IPS DF 4.7 (cell line): ENCODE measurements around the gene TSPAN32.

Experiments used
- DNase-seq: peaks from one replicate; pipeline ENCODE4 v3.0.0-alpha.2; 2013; ENCODE audit warnings: low spot score; ENCODE audit errors: extremely low read depth

TSPAN32 gene

GRCh38 chr11:2301631-2302305 is at the start of gene TSPAN32, which contains the start of gene C11orf21:
TSS of gene TSPAN32 (plus strand) at chr11:2302013. CDS start at chr11:2302150, 137 bp downstream.
TSS of gene C11orf21 (minus strand) at chr11:2301918. CDS start at chr11:2301808, 110 bp downstream.
- DNase-seq: no peak

- DNase-seq: no peak
Observed at GRCh38 chr11:2252018-2252417, 49.8 kb upstream of the TSPAN32 start.

GRCh38 chr11:2256293-2256913 is 45.4 kb upstream of the TSPAN32 start:
- no peak for DNase-seq

GRCh38 chr11:2256951-2257700 is 44.7 kb upstream of the TSPAN32 start:
- DNase-seq: no peak

- DNase-seq: no peak
Observed at GRCh38 chr11:2258501-2259465, 43.0 kb upstream of the TSPAN32 start.

GRCh38 chr11:2259466-2259830 is 42.4 kb upstream of the TSPAN32 start:
- no peak for DNase-seq

- DNase-seq: no peak
Observed at GRCh38 chr11:2259897-2260451, 41.8 kb upstream of the TSPAN32 start.

GRCh38 chr11:2260491-2261364 is 41.1 kb upstream of the TSPAN32 start:
- DNase-seq: no peak

- no peak for DNase-seq
Observed at GRCh38 chr11:2261436-2262230, 40.2 kb upstream of the TSPAN32 start.

GRCh38 chr11:2262301-2263070 is 39.3 kb upstream of the TSPAN32 start:
- DNase-seq: no peak

GRCh38 chr11:2263071-2263565 is 38.7 kb upstream of the TSPAN32 start:
- no peak for DNase-seq

- DNase-seq: no peak
Observed at GRCh38 chr11:2263724-2264360, 38.0 kb upstream of the TSPAN32 start.

GRCh38 chr11:2264366-2265053 is 37.3 kb upstream of the TSPAN32 start:
- no peak for DNase-seq

- DNase-seq: no peak
Observed at GRCh38 chr11:2265396-2265795, 36.4 kb upstream of the TSPAN32 start.

- no peak for DNase-seq
Observed at GRCh38 chr11:2265854-2266585, 35.8 kb upstream of the TSPAN32 start.

- no peak for DNase-seq
Observed at GRCh38 chr11:2266586-2267305, 35.1 kb upstream of the TSPAN32 start.
